Breast epithelium (tissue), 4 donors: ENCODE results near the gene SF3B1. TPM values are rescaled to one million over a fixed set of nuclear protein-coding genes. Genes with fewer than 3 reads are reported as not detected.
A peak's percentile ranks its signal among the peaks of the same experiment; 100 is the strongest.

Experiments used
- DNase-seq, 2 donors: peaks; one replicate each; pipeline ENCODE4 v3.0.0-alpha.2; 2019; ENCODE audit warnings: low spot score in 2 of 2
- H3K27ac ChIP-seq, 2 donors: fragments of 200-600 bp; sonication (generic) in 1 of 2; one replicate each; pipeline ENCODE4 v1.5.1; 2016 to 2019; ENCODE audit warnings: mild to moderate bottlenecking in 1 of 2
- H3K27me3 ChIP-seq, 2 donors: fragments of 200-600 bp; sonication (generic) in 1 of 2; one replicate each; pipeline versions ENCODE4 v1.5.1 to v1.6.0; 2017 to 2019; ENCODE audit warnings: control low read depth in 1 of 2, mild to moderate bottlenecking in 1 of 2
- H3K36me3 ChIP-seq: fragments of 200-600 bp; one replicate; pipeline ENCODE4 v1.5.1; 2019
- H3K4me1 ChIP-seq, 2 donors: fragments of 200-600 bp; sonication (generic); one replicate each; pipeline ENCODE4 v1.5.1; 2016 to 2019; ENCODE audit warnings: control low read depth in 1 of 2
- H3K4me3 ChIP-seq, 3 donors: fragments of 200-600 bp; sonication (generic); 1 replicate in 2 of 3; 2 replicates in 1 of 3; pipeline ENCODE4 v1.5.1; 2016 to 2019; ENCODE audit warnings: mild to moderate bottlenecking in 3 of 3, moderate library complexity in 2 of 3
- H3K9me3 ChIP-seq, 2 donors: fragments of 200-600 bp; sonication (generic) in 1 of 2; one replicate each; pipeline ENCODE4 v1.5.1; 2016 to 2019; ENCODE audit warnings: control low read depth in 1 of 2
- CTCF ChIP-seq, 3 donors: fragments of 450-650 bp; IDR thresholded peaks; one replicate each; pipeline ENCODE4 v1.5.1; 2016 to 2017; ENCODE audit warnings: antibody characterized with exemption in 3 of 3, mild to moderate bottlenecking in 3 of 3, moderate library complexity in 3 of 3
- POLR2A ChIP-seq: fragments of 450-650 bp; IDR thresholded peaks from one replicate; pipeline ENCODE4 v1.6.1; 2016; ENCODE audit warnings: antibody characterized with exemption, mild to moderate bottlenecking, moderate library complexity
- POLR2AphosphoS5 ChIP-seq, 3 donors: sonication (generic); formaldehyde crosslinking; IDR thresholded peaks; one replicate each; pipeline ENCODE4 v1.6.1; 2017; ENCODE audit warnings: antibody characterized with exemption in 3 of 3
- intact Hi-C: fragments of 100-400 bp; cut with DNase I; formaldehyde crosslinking; loops from one replicate; pipeline ENCODE4 v1.15.1; 2023; ENCODE audit warnings: low total_unique reads
- total RNA-seq, 3 donors: library from RNA; depleted of rRNA; stranded (reverse); fragments of >200 nt; gene quantifications; one replicate each; pipeline ENCODE4 v1.1.0, GENCODE V29; 2016

SF3B1 gene
- total RNA-seq, 3 donors from 2014 or later: 403 to 552 (median 415) TPM

DNA sequence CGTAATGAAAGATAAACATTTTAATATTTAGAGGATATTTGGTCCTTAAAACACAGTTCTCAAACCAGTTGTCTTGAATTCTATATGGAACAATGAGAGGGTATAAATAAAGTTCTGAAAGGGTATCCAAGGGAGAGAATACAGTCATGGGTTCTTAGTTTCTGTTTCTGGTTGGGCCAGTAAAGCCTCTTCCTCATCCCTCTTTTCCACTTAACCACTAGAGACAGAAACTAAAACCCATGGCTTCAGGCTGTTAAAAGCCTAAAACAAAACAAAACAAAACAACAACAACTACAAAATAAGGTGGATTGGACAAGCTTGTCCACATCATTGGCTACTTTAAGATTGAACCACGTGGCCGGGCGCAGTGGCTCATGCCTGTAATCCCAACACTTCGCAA is 37.3 kb upstream of the SF3B1 start:
- Histone ChIP-seq H3K27me3 (no peaks in the 10 kb centered on the region), H3K9me3 (no peaks in the 10 kb centered on the region), H3K4me3 (no peak overlapping the region), H3K27ac (no peak overlapping the region), H3K4me1 (no peaks in the 10 kb centered on the region), H3K36me3 (no peaks in the 10 kb centered on the region)
- TF ChIP-seq POLR2AphosphoS5 (IDR thresholded peaks at IDR 0.05) (no peak), CTCF (IDR thresholded peaks at IDR 0.05) (no peak), POLR2A (no peak)
- intact Hi-C loops: no loop called here
- no peak for DNase-seq

DNA sequence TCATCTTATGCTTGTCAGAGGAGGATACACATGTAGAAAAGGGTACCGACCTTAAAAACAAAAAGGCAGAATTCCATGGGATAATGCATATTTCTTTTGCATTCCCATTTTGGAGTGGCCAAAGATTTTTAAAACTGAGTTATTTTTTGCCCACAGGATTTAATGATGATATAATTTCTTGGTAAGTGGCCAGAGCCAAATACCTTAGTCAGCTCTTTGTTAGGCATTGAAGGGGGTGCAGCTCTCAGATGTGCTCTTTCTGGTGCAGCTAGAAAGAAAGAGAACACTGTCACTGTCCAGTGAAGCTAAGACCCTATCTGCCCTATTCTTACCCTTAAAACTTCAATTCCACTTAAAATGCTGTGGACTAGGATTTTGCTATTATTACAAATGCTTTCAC is 29.3 kb upstream of the SF3B1 start:
- no peak overlapping the region for H3K4me3 ChIP-seq
- H3K36me3 ChIP-seq: no peaks in the 10 kb centered on the region
- DNase-seq: no peak
- TF ChIP-seq CTCF (IDR thresholded peaks at IDR 0.05) (no peak), POLR2AphosphoS5 (IDR thresholded peaks at IDR 0.05) (no peak), POLR2A (no peak)
- H3K9me3 ChIP-seq: no peaks in the 10 kb centered on the region
- H3K27ac ChIP-seq: no peak overlapping the region
- intact Hi-C loops: no loop called here
- no peaks in the 10 kb centered on the region for H3K4me1 ChIP-seq
- no peaks in the 10 kb centered on the region for H3K27me3 ChIP-seq

DNA sequence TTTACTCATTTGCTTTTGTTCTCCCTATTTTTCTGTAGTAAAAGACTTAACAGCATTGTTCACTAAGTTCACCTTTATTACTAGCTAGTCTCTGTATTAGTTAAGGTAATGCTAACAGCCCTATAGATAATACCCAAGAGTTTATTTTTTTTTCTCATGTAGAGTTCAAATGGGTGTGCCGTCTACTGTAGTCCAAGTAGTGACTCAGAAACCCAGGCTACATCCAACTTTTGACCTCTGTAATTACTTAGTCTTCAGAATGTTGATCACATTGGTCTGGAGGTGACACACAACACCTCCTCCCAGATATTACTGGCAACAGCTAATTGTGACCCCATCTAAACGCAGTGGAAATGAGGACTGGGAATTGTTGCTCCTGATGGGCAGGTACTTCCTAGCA is 26.2 kb upstream of the SF3B1 start:
- intact Hi-C loops: no loop called here
- H3K4me3 ChIP-seq: no peak overlapping the region
- no peak overlapping the region for H3K27ac ChIP-seq
- DNase-seq: no peak
- H3K27me3 ChIP-seq: no peaks in the 10 kb centered on the region
- no peaks in the 10 kb centered on the region for H3K9me3 ChIP-seq
- no peaks in the 10 kb centered on the region for H3K36me3 ChIP-seq
- TF ChIP-seq POLR2AphosphoS5 (IDR thresholded peaks at IDR 0.05) (no peak), POLR2A (no peak), CTCF (IDR thresholded peaks at IDR 0.05) (no peak)
- H3K4me1 ChIP-seq: no peaks in the 10 kb centered on the region

DNA sequence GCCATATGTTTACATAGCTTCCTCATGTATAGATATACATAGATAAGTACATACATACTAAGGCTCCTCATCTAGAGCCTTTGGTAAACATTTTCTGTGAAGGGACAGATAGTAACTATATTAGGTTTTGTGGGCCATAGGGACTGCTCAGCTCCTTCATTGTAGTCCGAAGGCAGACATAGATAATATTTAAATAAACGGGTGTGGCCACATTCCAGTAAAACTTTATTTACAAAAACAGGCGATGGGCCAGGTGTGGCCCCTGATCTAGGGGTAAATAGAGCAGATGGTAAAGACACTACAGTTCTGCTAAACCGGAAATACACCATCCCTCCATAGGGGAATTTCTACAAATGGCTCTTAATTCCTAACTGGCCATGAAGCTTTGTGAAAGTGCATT is 25.8 kb upstream of the SF3B1 start:
- Histone ChIP-seq H3K27ac (no peak overlapping the region), H3K4me3 (no peak overlapping the region), H3K4me1 (no peaks in the 10 kb centered on the region), H3K36me3 (no peaks in the 10 kb centered on the region), H3K9me3 (no peaks in the 10 kb centered on the region), H3K27me3 (no peaks in the 10 kb centered on the region)
- no peak for TF ChIP-seq POLR2AphosphoS5 (IDR thresholded peaks at IDR 0.05)
- DNase-seq: no peak
- intact Hi-C loops: no loop called here

GRCh38 chr2:197455428-197455827 is 20.6 kb upstream of the SF3B1 start:
- DNase-seq: no peak
- H3K4me3 ChIP-seq: no peak overlapping the region
- H3K27ac ChIP-seq: no peak overlapping the region
- TF ChIP-seq POLR2AphosphoS5 (IDR thresholded peaks at IDR 0.05) (no peak), CTCF (IDR thresholded peaks at IDR 0.05) (no peak), POLR2A (no peak)
- intact Hi-C loops: no loop called here
- H3K9me3 ChIP-seq: no peaks in the 10 kb centered on the region
- no peaks in the 10 kb centered on the region for H3K27me3 ChIP-seq
- peaks cover 0 to 7% of the 10 kb centered on the region in 2 donors for H3K4me1 ChIP-seq
- H3K36me3 ChIP-seq: no peaks in the 10 kb centered on the region

DNA sequence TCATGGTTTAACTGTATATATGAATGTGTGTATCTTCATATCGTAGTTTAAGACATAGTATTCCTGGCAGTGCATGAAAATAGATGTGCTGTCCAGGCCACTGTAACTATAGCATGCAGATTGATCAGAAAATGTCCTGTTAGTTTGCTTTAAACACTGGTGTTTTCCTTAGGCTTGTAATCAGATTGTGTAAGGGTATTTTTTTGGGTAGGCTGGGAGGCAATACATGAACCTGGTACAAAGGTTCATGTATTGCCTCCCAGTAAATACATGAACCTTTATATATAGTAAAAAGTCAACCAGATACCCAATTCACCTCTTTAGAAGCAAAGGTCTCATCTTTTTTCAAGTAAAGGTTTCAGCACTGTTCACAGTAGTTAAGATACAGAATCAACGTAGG is 20.1 kb upstream of the SF3B1 start:
- no peak for DNase-seq
- TF ChIP-seq POLR2A (no peak), CTCF (IDR thresholded peaks at IDR 0.05) (no peak), POLR2AphosphoS5 (IDR thresholded peaks at IDR 0.05) (no peak)
- H3K36me3 ChIP-seq: no peaks in the 10 kb centered on the region
- H3K4me3 ChIP-seq: peak overlapping the region in 2 of 3 donors; percentile 90 to 93
- peaks cover 0 to 7% of the 10 kb centered on the region in 2 donors for H3K4me1 ChIP-seq
- peak overlapping the region in 1 of 2 donors; percentile 100 for H3K27ac ChIP-seq
- intact Hi-C loops: no loop called here
- no peaks in the 10 kb centered on the region for H3K9me3 ChIP-seq
- no peaks in the 10 kb centered on the region for H3K27me3 ChIP-seq
